ENCODE data around the gene C4B. TPM values are rescaled to one million over a fixed set of nuclear protein-coding genes. Genes with fewer than 3 reads are reported as not detected.
A peak's percentile ranks its signal among the peaks of the same experiment; 100 is the strongest.

Gene C4B
- polyA plus RNA-seq, 2 of the 4 experiments (the other 2 are of a cell fraction): 1.3 TPM

- POLR2A ChIA-PET: interaction anchor here (0.7 kb wide), 1 partner anchor 10 kb away, joined by 3 read pairs; no protein-coding TSS in a partner anchor
Measured at GRCh38 chr6:31968791-31969711, 45.5 kb upstream of the C4B start.

GRCh38 chr6:31969712-31970603, 44.6 kb upstream of the C4B start:
- Histone ChIP-seq H3K9me3 (no peaks in the 10 kb centered on the region), H3K4me3 (no peak overlapping the region), H3K4me1 (peaks cover 17% of the 10 kb centered on the region; the same call in 1 of the 3 replicates), H3K4me2 (peak overlapping the region; percentile 96; the same call in 1 of the 3 replicates), H3K27ac (peak overlapping the region in 1 of 2 experiments; percentile 93; a peak in 1 of 6 replicates)
- no peak for FAIRE-seq
- ChIA-PET POLR2A (interaction anchor here (0.7 kb wide), 1 partner anchor 11 kb away, joined by 3 read pairs; no protein-coding TSS in a partner anchor), CTCF (interaction anchor here (0.6 to 2.1 kb wide), 2 partner anchors 18 to 349 kb away, joined by 3 to 9 read pairs; partner anchors contain the start of gene PRRC2A)
- no peak for DNase-seq (ENCODE audit: low read depth in 1 of 2, low spot score in 1 of 2)
- no peak for ATAC-seq
- 86% methylated on average over 13 of the region's 17 CpGs for WGBS (ENCODE audit: missing lambda C conversion rate)
- no peak for TF ChIP-seq ZSCAN20 (CRISPR knock-in tag; IDR thresholded peaks at IDR 0.05)
- TF ChIP-seq ZC3H11A (IDR thresholded peaks at IDR 0.05): no peak
- TF ChIP-seq TP53 (CRISPR knock-in tag; IDR thresholded peaks at IDR 0.05): no peak
- TF ChIP-seq EHF (CRISPR knock-in tag; IDR thresholded peaks at IDR 0.05): no peak
- no peak for TF ChIP-seq SMC3 (IDR thresholded peaks at IDR 0.05)
- TF ChIP-seq NPAS2 (CRISPR knock-in tag; IDR thresholded peaks at IDR 0.05; ENCODE audit: borderline replicate concordance): no peak
- TF ChIP-seq MAZ (IDR thresholded peaks at IDR 0.05; ENCODE audit: borderline replicate concordance, low read depth, low read length): no peak
- no peak for TF ChIP-seq NFE2L2 (conservative IDR thresholded peaks at IDR 0.05; ENCODE audit: low read length)
- no peak for TF ChIP-seq RFX5 (IDR thresholded peaks at IDR 0.05)
- no peak for TF ChIP-seq KDM5A (IDR thresholded peaks at IDR 0.05)
- TF ChIP-seq FOSB (CRISPR knock-in tag; IDR thresholded peaks at IDR 0.05): no peak

More at GRCh38 chr6:31968791-31969711, 45.5 kb upstream of the C4B start:
- CTCF ChIA-PET: interaction anchor here (2.1 kb wide), 1 partner anchor 17 kb away, joined by 9 read pairs; no protein-coding TSS in a partner anchor
- no peak for TF ChIP-seq MAX (IDR thresholded peaks at IDR 0.05)
- no peak for TF ChIP-seq CHD2 (IDR thresholded peaks at IDR 0.05; ENCODE audit: low read length, partially characterized antibody)
- no peak for TF ChIP-seq POLR2A (IDR thresholded peaks at IDR 0.05; ENCODE audit: low read length)
- no peak for TF ChIP-seq CBX8 (IDR thresholded peaks at IDR 0.05)
- no peak for TF ChIP-seq HOXA7 (CRISPR knock-in tag; IDR thresholded peaks at IDR 0.05)
- TF ChIP-seq BHLHE40 (IDR thresholded peaks at IDR 0.05; ENCODE audit: low read depth, low read length): no peak
- TF ChIP-seq REST (IDR thresholded peaks at IDR 0.05): no peak
- no peak for TF ChIP-seq BCL3 (IDR thresholded peaks at IDR 0.05)
- H3K27ac ChIP-seq: no peak overlapping the region
- DNase-seq (ENCODE audit: low read depth in 1 of 2, low spot score in 1 of 2) (no peak), ATAC-seq (no peak), FAIRE-seq (no peak)
- H3K4me2 ChIP-seq: no peak overlapping the region
- H3K9me3 ChIP-seq: no peaks in the 10 kb centered on the region
- H3K4me3 ChIP-seq: no peak overlapping the region
- WGBS (ENCODE audit: missing lambda C conversion rate): 92% methylated on average over 17 of the region's 23 CpGs
- H3K4me1 ChIP-seq: peaks cover 17% of the 10 kb centered on the region; the same call in 1 of the 3 replicates
